ENCODE data around the gene SERPINH1.

SERPINH1 gene

GRCh38 chr11:75589933-75590332 is 27.9 kb downstream of the SERPINH1 start:
- no peaks in the 10 kb centered on the region for H3K27me3 ChIP-seq (ENCODE audit: control insufficient read depth, insufficient read depth, low read length)
- H3K4me3 ChIP-seq (ENCODE audit: low read length), result no peak overlapping the region
- H3K9ac ChIP-seq (ENCODE audit: low read length), result no peak overlapping the region
- no peaks in the 10 kb centered on the region for H3K36me3 ChIP-seq (ENCODE audit: control insufficient read depth, insufficient read depth, low read length)
- H3K4me1 ChIP-seq (ENCODE audit: control insufficient read depth, insufficient read depth, low read length), result peaks cover 5% of the 10 kb centered on the region
- H3K27ac ChIP-seq (ENCODE audit: low read depth, low read length), result no peak overlapping the region

GRCh38 chr11:75591371-75591770 is 29.3 kb downstream of the SERPINH1 start:
- Histone ChIP-seq H3K4me3 (ENCODE audit: low read length) (no peak overlapping the region), H3K9ac (ENCODE audit: low read length) (no peak overlapping the region), H3K27me3 (ENCODE audit: control insufficient read depth, insufficient read depth, low read length) (no peaks in the 10 kb centered on the region), H3K27ac (ENCODE audit: low read depth, low read length) (no peak overlapping the region), H3K36me3 (ENCODE audit: control insufficient read depth, insufficient read depth, low read length) (no peaks in the 10 kb centered on the region), H3K4me1 (ENCODE audit: control insufficient read depth, insufficient read depth, low read length) (peaks cover 5% of the 10 kb centered on the region)

- no peaks in the 10 kb centered on the region for H3K36me3 ChIP-seq (ENCODE audit: control insufficient read depth, insufficient read depth, low read length)
- peaks cover 5% of the 10 kb centered on the region for H3K4me1 ChIP-seq (ENCODE audit: control insufficient read depth, insufficient read depth, low read length)
- no peak overlapping the region for H3K9ac ChIP-seq (ENCODE audit: low read length)
- H3K4me3 ChIP-seq (ENCODE audit: low read length), result no peak overlapping the region
- no peak overlapping the region for H3K27ac ChIP-seq (ENCODE audit: low read depth, low read length)
- no peaks in the 10 kb centered on the region for H3K27me3 ChIP-seq (ENCODE audit: control insufficient read depth, insufficient read depth, low read length)
Observed at GRCh38 chr11:75591966-75592365, 29.9 kb downstream of the SERPINH1 start.

- no peaks in the 10 kb centered on the region for H3K36me3 ChIP-seq (ENCODE audit: control insufficient read depth, insufficient read depth, low read length)
Observed at GRCh38 chr11:75592715-75593114, 30.7 kb downstream of the SERPINH1 start.

GRCh38 chr11:75593286-75593915 is 31.3 kb downstream of the SERPINH1 start:
- Histone ChIP-seq H3K27ac (ENCODE audit: low read depth, low read length) (no peak overlapping the region), H3K9ac (ENCODE audit: low read length) (no peak overlapping the region), H3K36me3 (ENCODE audit: control insufficient read depth, insufficient read depth, low read length) (no peaks in the 10 kb centered on the region)

More at GRCh38 chr11:75592715-75593114, 30.7 kb downstream of the SERPINH1 start:
- Histone ChIP-seq H3K9ac (ENCODE audit: low read length) (no peak overlapping the region), H3K4me1 (ENCODE audit: control insufficient read depth, insufficient read depth, low read length) (peaks cover 5% of the 10 kb centered on the region), H3K4me3 (ENCODE audit: low read length) (no peak overlapping the region), H3K27ac (ENCODE audit: low read depth, low read length) (no peak overlapping the region), H3K27me3 (ENCODE audit: control insufficient read depth, insufficient read depth, low read length) (no peaks in the 10 kb centered on the region)

GRCh38 chr11:75594211-75594610 is 32.2 kb downstream of the SERPINH1 start:
- Histone ChIP-seq H3K4me3 (ENCODE audit: low read length) (no peak overlapping the region), H3K4me1 (ENCODE audit: control insufficient read depth, insufficient read depth, low read length) (peaks cover 5% of the 10 kb centered on the region), H3K27ac (ENCODE audit: low read depth, low read length) (no peak overlapping the region), H3K27me3 (ENCODE audit: control insufficient read depth, insufficient read depth, low read length) (no peaks in the 10 kb centered on the region), H3K36me3 (ENCODE audit: control insufficient read depth, insufficient read depth, low read length) (no peaks in the 10 kb centered on the region), H3K9ac (ENCODE audit: low read length) (no peak overlapping the region)

More at GRCh38 chr11:75593286-75593915, 31.3 kb downstream of the SERPINH1 start:
- Histone ChIP-seq H3K4me1 (ENCODE audit: control insufficient read depth, insufficient read depth, low read length) (peaks cover 5% of the 10 kb centered on the region), H3K4me3 (ENCODE audit: low read length) (no peak overlapping the region), H3K27me3 (ENCODE audit: control insufficient read depth, insufficient read depth, low read length) (no peaks in the 10 kb centered on the region)

GRCh38 chr11:75595429-75595828 is 33.4 kb downstream of the SERPINH1 start:
- Histone ChIP-seq H3K27me3 (ENCODE audit: control insufficient read depth, insufficient read depth, low read length) (no peaks in the 10 kb centered on the region), H3K4me3 (ENCODE audit: low read length) (no peak overlapping the region), H3K9ac (ENCODE audit: low read length) (no peak overlapping the region), H3K36me3 (ENCODE audit: control insufficient read depth, insufficient read depth, low read length) (no peaks in the 10 kb centered on the region), H3K27ac (ENCODE audit: low read depth, low read length) (no peak overlapping the region), H3K4me1 (ENCODE audit: control insufficient read depth, insufficient read depth, low read length) (peaks cover 5% of the 10 kb centered on the region)

- no peak overlapping the region for H3K4me3 ChIP-seq (ENCODE audit: low read length)
- H3K4me1 ChIP-seq (ENCODE audit: control insufficient read depth, insufficient read depth, low read length), result peaks cover 5% of the 10 kb centered on the region
- H3K9ac ChIP-seq (ENCODE audit: low read length), result no peak overlapping the region
- H3K27me3 ChIP-seq (ENCODE audit: control insufficient read depth, insufficient read depth, low read length), result no peaks in the 10 kb centered on the region
- H3K27ac ChIP-seq (ENCODE audit: low read depth, low read length), result no peak overlapping the region
- H3K36me3 ChIP-seq (ENCODE audit: control insufficient read depth, insufficient read depth, low read length), result no peaks in the 10 kb centered on the region
Observed at GRCh38 chr11:75596914-75597313, 34.9 kb downstream of the SERPINH1 start.

GRCh38 chr11:75597636-75598035 is 35.6 kb downstream of the SERPINH1 start:
- no peak overlapping the region for H3K9ac ChIP-seq (ENCODE audit: low read length)
- no peaks in the 10 kb centered on the region for H3K36me3 ChIP-seq (ENCODE audit: control insufficient read depth, insufficient read depth, low read length)
- H3K4me3 ChIP-seq (ENCODE audit: low read length), result no peak overlapping the region
- peaks cover 5% of the 10 kb centered on the region for H3K4me1 ChIP-seq (ENCODE audit: control insufficient read depth, insufficient read depth, low read length)
- no peaks in the 10 kb centered on the region for H3K27me3 ChIP-seq (ENCODE audit: control insufficient read depth, insufficient read depth, low read length)
- H3K27ac ChIP-seq (ENCODE audit: low read depth, low read length), result no peak overlapping the region

GRCh38 chr11:75598264-75598663 is 36.2 kb downstream of the SERPINH1 start:
- Histone ChIP-seq H3K27ac (ENCODE audit: low read depth, low read length) (no peak overlapping the region), H3K36me3 (ENCODE audit: control insufficient read depth, insufficient read depth, low read length) (no peaks in the 10 kb centered on the region), H3K4me3 (ENCODE audit: low read length) (no peak overlapping the region), H3K9ac (ENCODE audit: low read length) (no peak overlapping the region), H3K27me3 (ENCODE audit: control insufficient read depth, insufficient read depth, low read length) (no peaks in the 10 kb centered on the region), H3K4me1 (ENCODE audit: control insufficient read depth, insufficient read depth, low read length) (peaks cover 5% of the 10 kb centered on the region)

GRCh38 chr11:75598900-75599299 is 36.8 kb downstream of the SERPINH1 start:
- H3K4me1 ChIP-seq (ENCODE audit: control insufficient read depth, insufficient read depth, low read length), result peaks cover 2% of the 10 kb centered on the region
- H3K4me3 ChIP-seq (ENCODE audit: low read length), result no peak overlapping the region
- H3K36me3 ChIP-seq (ENCODE audit: control insufficient read depth, insufficient read depth, low read length), result no peaks in the 10 kb centered on the region
- no peak overlapping the region for H3K27ac ChIP-seq (ENCODE audit: low read depth, low read length)
- H3K9ac ChIP-seq (ENCODE audit: low read length), result no peak overlapping the region
- no peaks in the 10 kb centered on the region for H3K27me3 ChIP-seq (ENCODE audit: control insufficient read depth, insufficient read depth, low read length)

GRCh38 chr11:75600356-75600755 is 38.3 kb downstream of the SERPINH1 start:
- H3K27me3 ChIP-seq (ENCODE audit: control insufficient read depth, insufficient read depth, low read length), result no peaks in the 10 kb centered on the region
- no peak overlapping the region for H3K9ac ChIP-seq (ENCODE audit: low read length)
- H3K4me1 ChIP-seq (ENCODE audit: control insufficient read depth, insufficient read depth, low read length), result no peaks in the 10 kb centered on the region
- no peaks in the 10 kb centered on the region for H3K36me3 ChIP-seq (ENCODE audit: control insufficient read depth, insufficient read depth, low read length)
- no peak overlapping the region for H3K27ac ChIP-seq (ENCODE audit: low read depth, low read length)
- no peak overlapping the region for H3K4me3 ChIP-seq (ENCODE audit: low read length)

- Histone ChIP-seq H3K27me3 (ENCODE audit: control insufficient read depth, insufficient read depth, low read length) (no peaks in the 10 kb centered on the region), H3K4me3 (ENCODE audit: low read length) (no peak overlapping the region), H3K27ac (ENCODE audit: low read depth, low read length) (no peak overlapping the region), H3K36me3 (ENCODE audit: control insufficient read depth, insufficient read depth, low read length) (no peaks in the 10 kb centered on the region), H3K9ac (ENCODE audit: low read length) (no peak overlapping the region), H3K4me1 (ENCODE audit: control insufficient read depth, insufficient read depth, low read length) (no peaks in the 10 kb centered on the region)
Observed at GRCh38 chr11:75601494-75601893, 39.4 kb downstream of the SERPINH1 start.

All from rectal smooth muscle tissue (tissue), 1 donor.